ENCODE measurements around the gene OCRL. TPM values are rescaled to one million over a fixed set of nuclear protein-coding genes. Genes with fewer than 3 reads are reported as not detected.
A peak's percentile ranks its signal among the peaks of the same experiment; 100 is the strongest.

The OCRL gene
- total and polyA plus RNA-seq, 4 donors, result 3.1 to 13.1 (median 5.7) TPM

DNA sequence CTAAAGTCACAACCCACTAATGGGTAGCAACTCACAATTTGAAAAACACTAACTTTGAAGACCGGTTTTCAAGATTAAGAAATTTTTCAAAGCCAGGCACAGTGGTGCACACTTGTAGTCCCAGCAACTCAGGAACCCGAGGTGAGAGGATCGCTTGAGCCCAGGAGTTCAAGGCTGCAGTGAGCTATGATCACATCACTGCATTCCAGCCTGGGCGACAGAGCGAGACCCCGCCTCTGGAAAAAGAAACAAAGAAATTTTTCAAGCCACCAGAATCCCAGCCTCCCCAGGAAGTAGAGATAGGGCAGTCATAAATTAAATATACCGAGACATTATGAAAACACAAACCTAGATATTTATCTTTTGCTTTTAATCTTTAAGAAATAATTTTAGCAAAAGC, 29.7 kb upstream of the OCRL start:
- TF ChIP-seq ATF3 (IDR thresholded peaks at IDR 0.05), result no peak
- TF ChIP-seq ZBTB33 (IDR thresholded peaks at IDR 0.05), result no peak
- no peak for TF ChIP-seq FOXA2 (IDR thresholded peaks at IDR 0.05)
- TF ChIP-seq TAF1 (conservative IDR thresholded peaks at IDR 0.05), result no peak
- TF ChIP-seq YY1 (IDR thresholded peaks at IDR 0.05), result no peak
- TF ChIP-seq, protein P1, sequence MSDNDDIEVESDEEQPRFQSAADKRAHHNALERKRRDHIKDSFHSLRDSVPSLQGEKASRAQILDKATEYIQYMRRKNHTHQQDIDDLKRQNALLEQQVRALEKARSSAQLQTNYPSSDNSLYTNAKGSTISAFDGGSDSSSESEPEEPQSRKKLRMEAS (IDR thresholded peaks at IDR 0.05), result no peak
- TF ChIP-seq, protein P2, sequence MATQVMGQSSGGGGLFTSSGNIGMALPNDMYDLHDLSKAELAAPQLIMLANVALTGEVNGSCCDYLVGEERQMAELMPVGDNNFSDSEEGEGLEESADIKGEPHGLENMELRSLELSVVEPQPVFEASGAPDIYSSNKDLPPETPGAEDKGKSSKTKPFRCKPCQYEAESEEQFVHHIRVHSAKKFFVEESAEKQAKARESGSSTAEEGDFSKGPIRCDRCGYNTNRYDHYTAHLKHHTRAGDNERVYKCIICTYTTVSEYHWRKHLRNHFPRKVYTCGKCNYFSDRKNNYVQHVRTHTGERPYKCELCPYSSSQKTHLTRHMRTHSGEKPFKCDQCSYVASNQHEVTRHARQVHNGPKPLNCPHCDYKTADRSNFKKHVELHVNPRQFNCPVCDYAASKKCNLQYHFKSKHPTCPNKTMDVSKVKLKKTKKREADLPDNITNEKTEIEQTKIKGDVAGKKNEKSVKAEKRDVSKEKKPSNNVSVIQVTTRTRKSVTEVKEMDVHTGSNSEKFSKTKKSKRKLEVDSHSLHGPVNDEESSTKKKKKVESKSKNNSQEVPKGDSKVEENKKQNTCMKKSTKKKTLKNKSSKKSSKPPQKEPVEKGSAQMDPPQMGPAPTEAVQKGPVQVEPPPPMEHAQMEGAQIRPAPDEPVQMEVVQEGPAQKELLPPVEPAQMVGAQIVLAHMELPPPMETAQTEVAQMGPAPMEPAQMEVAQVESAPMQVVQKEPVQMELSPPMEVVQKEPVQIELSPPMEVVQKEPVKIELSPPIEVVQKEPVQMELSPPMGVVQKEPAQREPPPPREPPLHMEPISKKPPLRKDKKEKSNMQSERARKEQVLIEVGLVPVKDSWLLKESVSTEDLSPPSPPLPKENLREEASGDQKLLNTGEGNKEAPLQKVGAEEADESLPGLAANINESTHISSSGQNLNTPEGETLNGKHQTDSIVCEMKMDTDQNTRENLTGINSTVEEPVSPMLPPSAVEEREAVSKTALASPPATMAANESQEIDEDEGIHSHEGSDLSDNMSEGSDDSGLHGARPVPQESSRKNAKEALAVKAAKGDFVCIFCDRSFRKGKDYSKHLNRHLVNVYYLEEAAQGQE (IDR thresholded peaks at IDR 0.05), result no peak
- no peak for TF ChIP-seq SP1 (IDR thresholded peaks at IDR 0.05)
- TF ChIP-seq NR2F2 (IDR thresholded peaks at IDR 0.05), result no peak
- no peaks in the 10 kb centered on the region for H3K9me3 ChIP-seq (ENCODE audit: control insufficient read depth in 4 of 4, low read length in 3 of 4)
- H3K27ac ChIP-seq (ENCODE audit: low read depth in 1 of 2, low read length in 2 of 2), result no peak overlapping the region
- no peaks in the 10 kb centered on the region for H3K27me3 ChIP-seq (ENCODE audit: control insufficient read depth in 4 of 4, insufficient read depth in 4 of 4, low read length in 3 of 4)
- no peak overlapping the region for H3K9ac ChIP-seq (ENCODE audit: low read depth in 1 of 2, low read length in 2 of 2)
- DNase-seq (ENCODE audit: low spot score), result no peak
- 86% methylated on average over 7 of the region's 7 CpGs for WGBS
- peaks cover 0 to 5% (median 0%) of the 10 kb centered on the region in 4 donors for H3K4me1 ChIP-seq (ENCODE audit: control insufficient read depth in 4 of 4, insufficient read depth in 4 of 4, low read length in 3 of 4)
- H3K36me3 ChIP-seq (ENCODE audit: control insufficient read depth in 4 of 4, insufficient read depth in 3 of 4, low read depth in 1 of 4, low read length in 3 of 4), result peaks cover 0 to 10% (median 6%) of the 10 kb centered on the region in 4 donors
- no peak overlapping the region for H3K4me3 ChIP-seq (ENCODE audit: low read depth in 1 of 3, low read length in 3 of 3)

DNA sequence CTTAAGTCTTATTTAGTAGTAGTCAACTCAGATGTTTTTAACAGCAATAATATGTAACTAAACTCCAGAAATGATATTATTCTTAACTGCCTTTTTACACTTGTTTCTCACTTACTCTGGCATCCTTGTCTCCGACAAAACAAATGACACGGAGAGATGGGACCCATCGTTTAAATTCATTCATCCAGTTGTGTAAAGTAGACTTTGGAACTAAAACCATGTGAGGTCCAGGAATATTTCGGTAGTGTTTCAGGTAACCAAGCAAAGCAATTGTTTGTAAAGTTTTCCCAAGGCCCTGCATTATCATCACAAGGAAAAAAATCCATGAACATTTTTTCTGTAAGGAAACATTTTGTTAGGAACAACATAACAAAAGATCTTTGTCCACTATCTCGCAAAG, 28.4 kb upstream of the OCRL start:
- TF ChIP-seq HNF4A (conservative IDR thresholded peaks at IDR 0.05), result peak; percentile 81 to 82
- TF ChIP-seq, protein P3, sequence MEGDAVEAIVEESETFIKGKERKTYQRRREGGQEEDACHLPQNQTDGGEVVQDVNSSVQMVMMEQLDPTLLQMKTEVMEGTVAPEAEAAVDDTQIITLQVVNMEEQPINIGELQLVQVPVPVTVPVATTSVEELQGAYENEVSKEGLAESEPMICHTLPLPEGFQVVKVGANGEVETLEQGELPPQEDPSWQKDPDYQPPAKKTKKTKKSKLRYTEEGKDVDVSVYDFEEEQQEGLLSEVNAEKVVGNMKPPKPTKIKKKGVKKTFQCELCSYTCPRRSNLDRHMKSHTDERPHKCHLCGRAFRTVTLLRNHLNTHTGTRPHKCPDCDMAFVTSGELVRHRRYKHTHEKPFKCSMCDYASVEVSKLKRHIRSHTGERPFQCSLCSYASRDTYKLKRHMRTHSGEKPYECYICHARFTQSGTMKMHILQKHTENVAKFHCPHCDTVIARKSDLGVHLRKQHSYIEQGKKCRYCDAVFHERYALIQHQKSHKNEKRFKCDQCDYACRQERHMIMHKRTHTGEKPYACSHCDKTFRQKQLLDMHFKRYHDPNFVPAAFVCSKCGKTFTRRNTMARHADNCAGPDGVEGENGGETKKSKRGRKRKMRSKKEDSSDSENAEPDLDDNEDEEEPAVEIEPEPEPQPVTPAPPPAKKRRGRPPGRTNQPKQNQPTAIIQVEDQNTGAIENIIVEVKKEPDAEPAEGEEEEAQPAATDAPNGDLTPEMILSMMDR (IDR thresholded peaks at IDR 0.05; ENCODE audit: low read depth, low read length, missing input control), result no peak
- TF ChIP-seq JUND (IDR thresholded peaks at IDR 0.05), result no peak
- TF ChIP-seq HNF4G (IDR thresholded peaks at IDR 0.05), result peak; percentile 52
- no peak for TF ChIP-seq EGR1 (IDR thresholded peaks at IDR 0.05; ENCODE audit: low read depth in 2 of 2)
- peak; percentile 13 for TF ChIP-seq TAF1 (conservative IDR thresholded peaks at IDR 0.05)
- no peak for TF ChIP-seq FOXA1 (IDR thresholded peaks at IDR 0.05)
- peak in 1 of 2 donors; percentile 20 for TF ChIP-seq RXRA (IDR thresholded peaks at IDR 0.05)
- peak; percentile 35 for TF ChIP-seq SP1 (IDR thresholded peaks at IDR 0.05)
- no peak for TF ChIP-seq FOXA2 (IDR thresholded peaks at IDR 0.05)
- TF ChIP-seq RAD21 (IDR thresholded peaks at IDR 0.05), result no peak
- TF ChIP-seq ATF3 (IDR thresholded peaks at IDR 0.05), result no peak
- Histone ChIP-seq H3K4me1 (ENCODE audit: control insufficient read depth in 4 of 4, insufficient read depth in 4 of 4, low read length in 3 of 4) (peaks cover 0 to 5% (median 0%) of the 10 kb centered on the region in 4 donors), H3K36me3 (ENCODE audit: control insufficient read depth in 4 of 4, insufficient read depth in 3 of 4, low read depth in 1 of 4, low read length in 3 of 4) (peaks cover 0 to 9% (median 6%) of the 10 kb centered on the region in 4 donors), H3K9ac (ENCODE audit: low read depth in 1 of 2, low read length in 2 of 2) (no peak overlapping the region), H3K4me3 (ENCODE audit: low read depth in 1 of 3, low read length in 3 of 3) (no peak overlapping the region), H3K27ac (ENCODE audit: low read depth in 1 of 2, low read length in 2 of 2) (no peak overlapping the region), H3K27me3 (ENCODE audit: control insufficient read depth in 4 of 4, insufficient read depth in 4 of 4, low read length in 3 of 4) (no peaks in the 10 kb centered on the region), H3K9me3 (ENCODE audit: control insufficient read depth in 4 of 4, low read length in 3 of 4) (no peaks in the 10 kb centered on the region)
- WGBS, result 39% methylated on average over 5 of the region's 5 CpGs
- no peak for DNase-seq (ENCODE audit: low spot score)
